Keratinocyte (primary cell): Measurements from ENCODE around the gene SLC27A3. TPM values are rescaled to one million over a fixed set of nuclear protein-coding genes. Genes with fewer than 3 reads are reported as not detected.

Experiments
- DNase-seq: peaks from one replicate; pipeline ENCODE4 v3.0.0-alpha.2; 2011; ENCODE audit warnings: low read depth, missing footprints, low spot score
- FAIRE-seq: peaks from 2 replicates; lab custom pipeline; 2011; peaks lifted over from hg19 to GRCh38; lab: Jason Lieb, UNC
- H2AFZ ChIP-seq: 2 replicates; pipeline ENCODE4 v1.6.0; 2012; ENCODE audit warnings: low read length, control low read depth, inconsistent platforms; ENCODE audit not compliant: control insufficient read depth
- H3K27ac ChIP-seq: 2 replicates; pipeline ENCODE4 v1.5.1; 2011; ENCODE audit warnings: low read length; ENCODE audit not compliant: control insufficient read depth, insufficient read depth
- H3K27me3 ChIP-seq: 3 replicates; pipeline ENCODE4 v1.6.0; 2011; ENCODE audit warnings: low read length; ENCODE audit not compliant: control insufficient read depth, insufficient read depth; ENCODE audit errors: extremely low read depth
- H3K36me3 ChIP-seq, 2 experiments: 2 replicates in 1 of 2; 3 replicates in 1 of 2; pipeline ENCODE4 v1.5.1; 2011; ENCODE audit warnings: low read length in 2 of 2, mild to moderate bottlenecking in 1 of 2; ENCODE audit not compliant: control insufficient read depth in 2 of 2, insufficient read depth in 2 of 2; ENCODE audit errors: extremely low read depth in 1 of 2
- H3K4me1 ChIP-seq: 3 replicates; pipeline ENCODE4 v1.5.1; 2011; ENCODE audit warnings: low read length; ENCODE audit not compliant: control insufficient read depth, insufficient read depth; ENCODE audit errors: extremely low read depth
- H3K4me2 ChIP-seq: 3 replicates; pipeline ENCODE4 v1.6.0; 2011; ENCODE audit warnings: low read depth, low read length; ENCODE audit not compliant: control insufficient read depth, insufficient read depth; ENCODE audit errors: extremely low read depth
- H3K4me3 ChIP-seq, 3 experiments: fragments of 200-600 bp in 1 of 3; sonication (generic) in 1 of 3; 2 replicates in 2 of 3; 3 replicates in 1 of 3; pipeline ENCODE4 v1.5.1; 2011 to 2016; ENCODE audit warnings: low read length in 3 of 3, mild to moderate bottlenecking in 3 of 3, control low read depth in 2 of 3, inconsistent platforms in 1 of 3, low read depth in 1 of 3, mixed read lengths in 1 of 3, mixed run types in 1 of 3, moderate library complexity in 1 of 3; ENCODE audit not compliant: control insufficient read depth in 2 of 3, insufficient read depth in 2 of 3; ENCODE audit errors: extremely low read depth in 1 of 3
- H3K79me2 ChIP-seq: 2 replicates; pipeline ENCODE4 v1.6.0; 2012; ENCODE audit warnings: low read length; ENCODE audit not compliant: control insufficient read depth, insufficient read depth
- H3K9ac ChIP-seq: 3 replicates; pipeline ENCODE4 v1.6.0; 2011; ENCODE audit warnings: low read length; ENCODE audit not compliant: control insufficient read depth, insufficient read depth; ENCODE audit errors: extremely low read depth
- H3K9me1 ChIP-seq: 3 replicates; pipeline ENCODE4 v1.6.0; 2011; ENCODE audit warnings: low read length; ENCODE audit not compliant: control insufficient read depth, insufficient read depth; ENCODE audit errors: extremely low read depth
- H3K9me3 ChIP-seq: 2 replicates; pipeline ENCODE4 v1.5.1; 2012; ENCODE audit warnings: low read depth, low read length; ENCODE audit not compliant: control insufficient read depth
- H4K20me1 ChIP-seq: 3 replicates; pipeline ENCODE4 v1.6.0; 2011; ENCODE audit warnings: low read length; ENCODE audit not compliant: control insufficient read depth, insufficient read depth; ENCODE audit errors: extremely low read depth
- CTCF ChIP-seq, 3 experiments: IDR thresholded peaks in 1 of 3; conservative IDR thresholded peaks in 1 of 3; optimal IDR thresholded peaks in 1 of 3; 2 replicates in 2 of 3; 3 replicates in 1 of 3; pipeline versions ENCODE3 to v1.5.1; 2011; ENCODE audit warnings: low read length in 3 of 3, mild to moderate bottlenecking in 3 of 3, moderate library complexity in 2 of 3, control low read depth in 1 of 3, inconsistent platforms in 1 of 3; ENCODE audit not compliant: insufficient read depth in 2 of 3; ENCODE audit errors: extremely low read depth in 1 of 3
- EZH2 ChIP-seq: IDR thresholded peaks from one replicate; pipeline ENCODE4 v1.6.1; 2012; ENCODE audit warnings: inconsistent platforms, mild to moderate bottlenecking, low read length, moderate library complexity
- dilution Hi-C: fragments of 300-500 bp; cut with MboI; formaldehyde crosslinking; loops from one replicate; pipeline ENCODE4 v1.7.0; 2020; ENCODE audit warnings: low sequenced_read_pairs; ENCODE audit not compliant: extremely low pct_ligation_motif_present
- polyA plus RNA-seq, 5 experiments: library from polyadenylated mRNA; depleted of rRNA in 3 of 5; stranded (reverse) in 3 of 5; stranded (forward) in 1 of 5; unstranded in 1 of 5; fragments of >200 nt; gene quantifications; 1 replicate in 1 of 5; 2 replicates in 3 of 5; 3 replicates in 1 of 5; pipeline versions ENCODE4 v1.2.1 to v1.2.3, GENCODE V29; 2011 to 2012; ENCODE audit warnings: missing spikeins in 2 of 5, low read depth in 1 of 5, low replicate concordance in 1 of 5
- small RNA-seq, 3 experiments: library from RNA; depleted of rRNA; stranded (forward); fragments of <200 nt; gene quantifications; one replicate each; pipeline ENCODE3, GENCODE V24; 2012; ENCODE audit warnings: low read depth in 3 of 3, low replicate concordance in 1 of 3; ENCODE audit not compliant: insufficient read length in 3 of 3

The SLC27A3 gene
- polyA plus RNA-seq, 1 donor (not counting 4 experiments of a cell fraction or from before 2014, with no cell fraction given) = 7.4 TPM

DNA sequence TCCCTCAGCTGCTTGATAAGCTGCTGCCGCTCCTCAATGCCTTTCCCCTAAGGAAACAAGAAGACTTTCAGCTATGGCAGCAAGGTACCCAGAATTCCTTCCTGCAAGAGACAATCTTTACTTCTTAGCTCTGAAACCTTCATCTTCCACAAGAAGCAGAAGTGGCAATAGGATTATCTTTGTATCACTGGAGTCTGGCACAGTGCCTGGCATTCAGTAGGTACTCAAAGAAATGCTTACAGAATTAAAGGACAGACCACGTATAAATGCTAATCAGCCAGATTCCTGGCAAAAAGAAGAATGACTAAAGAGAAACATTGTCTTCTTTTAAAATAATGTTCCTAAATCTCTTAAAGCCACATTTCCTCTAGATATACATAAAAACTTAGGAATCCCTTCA lies 43.7 kb downstream of the SLC27A3 start:
- dilution Hi-C loops = no loop called here
- no peak for FAIRE-seq
- H3K4me1 ChIP-seq = no peaks in the 10 kb centered on the region
- H3K9ac ChIP-seq = no peak overlapping the region
- H3K9me3 ChIP-seq = no peaks in the 10 kb centered on the region
- no peaks in the 10 kb centered on the region for H3K27me3 ChIP-seq
- TF ChIP-seq EZH2 (no peak), CTCF (optimal IDR thresholded peaks at IDR 0.05 in 1 of 3, IDR thresholded peaks at IDR 0.05 in 1 of 3, conservative IDR thresholded peaks at IDR 0.05 in 1 of 3; ENCODE audit: extremely low read depth in 1 of 3, insufficient read depth in 2 of 3, low read length in 3 of 3) (no peak)
- H3K4me3 ChIP-seq = no peak overlapping the region
- no peaks in the 10 kb centered on the region for H4K20me1 ChIP-seq
- no peak overlapping the region for H3K27ac ChIP-seq
- H3K4me2 ChIP-seq = no peak overlapping the region
- H3K79me2 ChIP-seq = no peaks in the 10 kb centered on the region
- no peaks in the 10 kb centered on the region for H3K9me1 ChIP-seq
- peaks cover 14 to 16% of the 10 kb centered on the region in 2 experiments for H3K36me3 ChIP-seq
- DNase-seq = no peak
- no peak overlapping the region for H2AFZ ChIP-seq

- Histone ChIP-seq H3K27me3 (no peaks in the 10 kb centered on the region), H3K9me3 (no peaks in the 10 kb centered on the region), H4K20me1 (no peaks in the 10 kb centered on the region), H3K27ac (no peak overlapping the region), H3K4me1 (no peaks in the 10 kb centered on the region), H3K36me3 (peaks cover 11 to 13% of the 10 kb centered on the region in 2 experiments), H3K4me2 (no peak overlapping the region), H3K4me3 (no peak overlapping the region), H3K79me2 (peaks cover 4% of the 10 kb centered on the region), H3K9ac (no peak overlapping the region), H3K9me1 (no peaks in the 10 kb centered on the region), H2AFZ (no peak overlapping the region)
- DNase-seq (no peak), FAIRE-seq (no peak)
- TF ChIP-seq EZH2 = no peak
- dilution Hi-C loops = no loop called here
Observed at GRCh38 chr1:153827168-153827964, 52.2 kb downstream of the SLC27A3 start.

Small RNAs within 50 kb of the gene (small RNA-seq; reads per million reads assigned to genes)
- gene RF00019 = 0 reads per million in 3 experiments

Other genes with a start within 250 kb of the SLC27A3 start
- gene S100A6, start 239.4 kb upstream of the SLC27A3 start, polyA plus RNA-seq = 1,608 to 5,801 TPM (median 2,598 TPM) in 3 replicates
- 0.20 to 0.76 TPM (median 0.24 TPM) in 3 replicates for gene S100A5, start 234.5 kb upstream of the SLC27A3 start, polyA plus RNA-seq
- 21.4 to 40.2 TPM (median 26.7 TPM) in 3 replicates for gene S100A4, start 229.6 kb upstream of the SLC27A3 start, polyA plus RNA-seq
- gene S100A3, start 226.1 kb upstream of the SLC27A3 start, polyA plus RNA-seq = 12.6 to 24.0 TPM (median 15.1 TPM) in 3 replicates
- 10,013 to 12,757 TPM (median 12,412 TPM) in 3 replicates for gene S100A2, start 209.6 kb upstream of the SLC27A3 start, polyA plus RNA-seq
- gene S100A16, start 162.3 kb upstream of the SLC27A3 start, polyA plus RNA-seq = 1,620 to 2,357 TPM (median 2,299 TPM) in 3 replicates
- gene S100A14, start 159.1 kb upstream of the SLC27A3 start, polyA plus RNA-seq = 1,249 to 1,646 TPM (median 1,394 TPM) in 3 replicates
- 215 to 276 TPM (median 228 TPM) in 3 replicates for gene S100A13, start 147.9 kb upstream of the SLC27A3 start, polyA plus RNA-seq
- gene S100A1, start 147.0 kb upstream of the SLC27A3 start, polyA plus RNA-seq = 0.12 to 0.15 TPM in 2 of 3 replicates, not detected in the other
- 46.7 to 68.6 TPM (median 56.0 TPM) in 3 replicates for gene CHTOP, start 141.3 kb upstream of the SLC27A3 start, polyA plus RNA-seq
- gene SNAPIN, start 116.7 kb upstream of the SLC27A3 start, polyA plus RNA-seq = 48.6 to 52.1 TPM (median 49.4 TPM) in 3 replicates
- gene ILF2, start 104.4 kb upstream of the SLC27A3 start, polyA plus RNA-seq = 185 to 256 TPM (median 232 TPM) in 3 replicates
- not detected in 3 replicates for gene NPR1, start 96.7 kb upstream of the SLC27A3 start, polyA plus RNA-seq
- 24.6 to 34.5 TPM (median 26.0 TPM) in 3 replicates for gene INTS3, start 47.4 kb upstream of the SLC27A3 start, polyA plus RNA-seq
- gene GATAD2B, start 147.6 kb downstream of the SLC27A3 start, polyA plus RNA-seq = 4.1 to 7.6 TPM (median 6.1 TPM) in 3 replicates
- 7.9 to 16.3 TPM (median 8.0 TPM) in 3 replicates for gene DENND4B, start 171.3 kb downstream of the SLC27A3 start, polyA plus RNA-seq
- 14.0 to 20.4 TPM (median 15.9 TPM) in 3 replicates for gene CRTC2, start 183.2 kb downstream of the SLC27A3 start, polyA plus RNA-seq
- 68.4 to 83.6 TPM (median 68.5 TPM) in 3 replicates for gene SLC39A1, start 188.1 kb downstream of the SLC27A3 start, polyA plus RNA-seq
- gene CREB3L4, start 192.5 kb downstream of the SLC27A3 start, polyA plus RNA-seq = 6.0 to 6.3 TPM (median 6.2 TPM) in 3 replicates
- gene JTB, start 202.3 kb downstream of the SLC27A3 start, polyA plus RNA-seq = 71.7 to 86.8 TPM (median 83.4 TPM) in 3 replicates
- gene RAB13, start 210.9 kb downstream of the SLC27A3 start, polyA plus RNA-seq = 38.3 to 87.1 TPM (median 69.8 TPM) in 3 replicates
- 3,237 to 6,680 TPM (median 5,112 TPM) in 3 replicates for gene RPS27, start 215.4 kb downstream of the SLC27A3 start, polyA plus RNA-seq